NB4 (cell line): ENCODE data around the gene PHLDA2.
A peak's percentile ranks its signal among the peaks of the same experiment; 100 is the strongest.

Source experiments
- DNase-seq: peaks from one replicate; pipeline ENCODE4 v3.0.0; 2010; ENCODE audit warnings: low read depth
- H3K4me3 ChIP-seq: one replicate; pipeline ENCODE4 v1.5.1; 2011; ENCODE audit warnings: mild to moderate bottlenecking, low read depth, low read length, moderate library complexity
- CTCF ChIP-seq: IDR thresholded peaks from one replicate; pipeline ENCODE4 v1.5.1; 2012; ENCODE audit warnings: low read depth, low read length
- MAX ChIP-seq: IDR thresholded peaks from 2 replicates; pipeline ENCODE4 v1.6.1; 2011; ENCODE audit warnings: low read depth, low read length
- MYC ChIP-seq: IDR thresholded peaks from 2 replicates; pipeline ENCODE4 v1.6.1; 2011; ENCODE audit warnings: low read depth, low read length
- POLR2A ChIP-seq: IDR thresholded peaks from 2 replicates; pipeline ENCODE4 v1.6.1; 2011; ENCODE audit warnings: mild to moderate bottlenecking; ENCODE audit not compliant: insufficient read length; ENCODE audit errors: extremely low read depth

PHLDA2 gene

GRCh38 chr11:2892215-2892966, 36.8 kb downstream of the PHLDA2 start:
- TF ChIP-seq POLR2A: peak; percentile 27
- peak; percentile 75 for TF ChIP-seq MYC
- TF ChIP-seq CTCF: peak; percentile 79
- TF ChIP-seq MAX: peak; percentile 80
- peak overlapping the region; percentile 36 for H3K4me3 ChIP-seq
- peak; percentile 83 for DNase-seq

GRCh38 chr11:2891326-2892214, 37.6 kb downstream of the PHLDA2 start:
- peak; percentile 48 for DNase-seq
- no peak overlapping the region for H3K4me3 ChIP-seq
- TF ChIP-seq MAX: no peak
- TF ChIP-seq CTCF: no peak
- no peak for TF ChIP-seq POLR2A
- no peak for TF ChIP-seq MYC

- H3K4me3 ChIP-seq: no peak overlapping the region
- no peak for TF ChIP-seq POLR2A
- peak; percentile 47 for TF ChIP-seq MAX
- DNase-seq: no peak
Observed at GRCh38 chr11:2890466-2891294, 38.5 kb downstream of the PHLDA2 start.

- DNase-seq: no peak
- no peak for TF ChIP-seq MYC
- no peak for TF ChIP-seq POLR2A
- TF ChIP-seq MAX: no peak
- TF ChIP-seq CTCF: no peak
- H3K4me3 ChIP-seq: no peak overlapping the region
Observed at GRCh38 chr11:2889362-2890273, 39.6 kb downstream of the PHLDA2 start.

- H3K4me3 ChIP-seq: no peak overlapping the region
- DNase-seq: peak; percentile 83
- TF ChIP-seq CTCF (peak; percentile 87), MAX (peak; percentile 53; the same call in 1 of the 2 replicates), POLR2A (no peak), MYC (peak; percentile 69; the same call in 1 of the 2 replicates)
Observed at GRCh38 chr11:2888266-2888968, 40.8 kb downstream of the PHLDA2 start.
